Activated CD4-positive, alpha-beta memory T cell treated with anti-CD3 and anti-CD28 coated beads, Interleukin-2, amount 10 ng/mL, durations not matched to agents 7 days and 5 days (primary cell): Measurements from ENCODE around the gene PPP1R12B. TPM values are rescaled to one million over a fixed set of nuclear protein-coding genes. Genes with fewer than 3 reads are reported as not detected.
"Not testable (repeated sequence)": the region's sequence is repeated elsewhere in the genome, so short reads cannot be mapped to it uniquely, and the experiment has no call there.

Experiments used
- CTCF ChIA-PET: fragments of 350-600 bp; sonication (Branson Sonifier 250); formaldehyde crosslinking; loops from one replicate; lab custom pipeline; 2021; ENCODE audit warnings: antibody characterized with exemption, inconsistent platforms; lab: Charles Lee
- POLR2A ChIA-PET: fragments of 350-600 bp; sonication (Branson Sonifier 250); formaldehyde crosslinking; loops from one replicate; lab custom pipeline; 2021; ENCODE audit warnings: antibody characterized with exemption; lab: Charles Lee
- DNase-seq: peaks from one replicate; pipeline ENCODE4 v3.0.0-alpha.2; 2020
- H3K27ac Mint-ChIP-seq: one replicate; pipeline ENCODE4 v1.8.0; 2021; ENCODE audit warnings: mild to moderate bottlenecking, mixed read lengths
- H3K27me3 Mint-ChIP-seq: one replicate; pipeline ENCODE4 v1.8.0; 2021; ENCODE audit warnings: mixed read lengths
- H3K36me3 Mint-ChIP-seq: one replicate; pipeline ENCODE4 v1.8.0; 2021; ENCODE audit warnings: low read depth, mixed read lengths
- H3K4me1 Mint-ChIP-seq: one replicate; pipeline ENCODE4 v1.8.0; 2021; ENCODE audit warnings: mixed read lengths
- H3K4me3 Mint-ChIP-seq: one replicate; pipeline ENCODE4 v1.8.0; 2021; ENCODE audit warnings: mild to moderate bottlenecking, mixed read lengths
- H3K9me3 Mint-ChIP-seq: one replicate; pipeline ENCODE4 v1.8.0; 2021; ENCODE audit warnings: mixed read lengths
- total RNA-seq, 2 experiments: library from RNA; stranded (reverse); gene quantifications; one replicate each; pipeline ENCODE4 v1.2.3, GENCODE V29; 2021

Gene PPP1R12B
- total RNA-seq, 2 experiments from 2014 or later = 16.7 to 20.0 TPM

GRCh38 chr1:202451641-202452040, 103.1 kb downstream of the PPP1R12B start:
- POLR2A ChIA-PET, H3K9me3 Mint-ChIP-seq: not testable (repeated sequence)

GRCh38 chr1:202452508-202452907, 104.0 kb downstream of the PPP1R12B start:
- no peak overlapping the region for H3K27ac Mint-ChIP-seq
- H3K4me1 Mint-ChIP-seq = peaks cover 13% of the 10 kb centered on the region
- H3K27me3 Mint-ChIP-seq = no peaks in the 10 kb centered on the region
- CTCF ChIA-PET = no interaction called here
- peaks cover 25% of the 10 kb centered on the region for H3K36me3 Mint-ChIP-seq
- POLR2A ChIA-PET = no interaction called here
- H3K4me3 Mint-ChIP-seq = no peak overlapping the region
- no peak for DNase-seq
- H3K9me3 Mint-ChIP-seq = no peaks in the 10 kb centered on the region

More at GRCh38 chr1:202451641-202452040, 103.1 kb downstream of the PPP1R12B start:
- CTCF ChIA-PET, H3K27ac Mint-ChIP-seq, H3K27me3 Mint-ChIP-seq, H3K4me3 Mint-ChIP-seq, DNase-seq: not testable (repeated sequence)
- Mint-ChIP-seq H3K4me1 (peaks cover 13% of the 10 kb centered on the region), H3K36me3 (peaks cover 25% of the 10 kb centered on the region)

GRCh38 chr1:202456372-202457169, 108.1 kb downstream of the PPP1R12B start:
- H3K36me3 Mint-ChIP-seq = peaks cover 10% of the 10 kb centered on the region
- H3K4me3 Mint-ChIP-seq, H3K27me3 Mint-ChIP-seq, H3K4me1 Mint-ChIP-seq, DNase-seq, H3K27ac Mint-ChIP-seq, POLR2A ChIA-PET, H3K9me3 Mint-ChIP-seq: not testable (repeated sequence)
- CTCF ChIA-PET = interaction anchor here (0.6 kb wide), 1 partner anchor 398 kb away, joined by 3 read pairs; no protein-coding TSS in a partner anchor

- H3K27ac Mint-ChIP-seq, H3K9me3 Mint-ChIP-seq, H3K4me1 Mint-ChIP-seq, DNase-seq, POLR2A ChIA-PET, H3K36me3 Mint-ChIP-seq, CTCF ChIA-PET, H3K4me3 Mint-ChIP-seq, H3K27me3 Mint-ChIP-seq: not testable (repeated sequence)
These were observed 110.2 kb downstream of the PPP1R12B start for GRCh38 chr1:202458651-202459050.

- H3K27ac Mint-ChIP-seq, DNase-seq, POLR2A ChIA-PET, H3K4me1 Mint-ChIP-seq, H3K4me3 Mint-ChIP-seq, H3K9me3 Mint-ChIP-seq, H3K36me3 Mint-ChIP-seq, H3K27me3 Mint-ChIP-seq: not testable (repeated sequence)
- CTCF ChIA-PET = interaction anchor here (0.7 to 5.7 kb wide), 2 partner anchors 48 to 259 kb away, joined by 5 to 30 read pairs; no protein-coding TSS in a partner anchor
These were observed 111.1 kb downstream of the PPP1R12B start for GRCh38 chr1:202459470-202460142.

DNA sequence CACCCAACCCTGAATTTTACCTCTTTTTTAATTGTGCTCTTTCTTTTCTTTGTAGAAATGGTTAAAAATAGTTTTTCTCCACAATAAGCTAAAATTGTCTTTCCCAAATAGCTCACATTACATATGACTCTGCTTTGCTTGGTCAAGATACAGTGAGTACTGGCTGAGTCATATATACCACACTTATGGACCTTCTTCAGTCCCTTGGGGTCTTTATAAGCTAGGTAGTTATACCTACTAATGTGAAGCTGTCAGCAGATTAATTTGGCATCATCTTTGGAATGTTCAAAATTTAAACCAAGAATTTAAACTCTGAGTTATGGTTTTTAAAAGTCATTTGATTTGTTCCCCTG, 111.6 kb downstream of the PPP1R12B start:
- H3K4me3 Mint-ChIP-seq, H3K36me3 Mint-ChIP-seq, H3K4me1 Mint-ChIP-seq, H3K27ac Mint-ChIP-seq, H3K27me3 Mint-ChIP-seq, POLR2A ChIA-PET, DNase-seq, H3K9me3 Mint-ChIP-seq: not testable (repeated sequence)
- CTCF ChIA-PET = interaction anchor here (0.7 to 5.7 kb wide), 2 partner anchors 48 to 259 kb away, joined by 5 to 30 read pairs; no protein-coding TSS in a partner anchor

DNA sequence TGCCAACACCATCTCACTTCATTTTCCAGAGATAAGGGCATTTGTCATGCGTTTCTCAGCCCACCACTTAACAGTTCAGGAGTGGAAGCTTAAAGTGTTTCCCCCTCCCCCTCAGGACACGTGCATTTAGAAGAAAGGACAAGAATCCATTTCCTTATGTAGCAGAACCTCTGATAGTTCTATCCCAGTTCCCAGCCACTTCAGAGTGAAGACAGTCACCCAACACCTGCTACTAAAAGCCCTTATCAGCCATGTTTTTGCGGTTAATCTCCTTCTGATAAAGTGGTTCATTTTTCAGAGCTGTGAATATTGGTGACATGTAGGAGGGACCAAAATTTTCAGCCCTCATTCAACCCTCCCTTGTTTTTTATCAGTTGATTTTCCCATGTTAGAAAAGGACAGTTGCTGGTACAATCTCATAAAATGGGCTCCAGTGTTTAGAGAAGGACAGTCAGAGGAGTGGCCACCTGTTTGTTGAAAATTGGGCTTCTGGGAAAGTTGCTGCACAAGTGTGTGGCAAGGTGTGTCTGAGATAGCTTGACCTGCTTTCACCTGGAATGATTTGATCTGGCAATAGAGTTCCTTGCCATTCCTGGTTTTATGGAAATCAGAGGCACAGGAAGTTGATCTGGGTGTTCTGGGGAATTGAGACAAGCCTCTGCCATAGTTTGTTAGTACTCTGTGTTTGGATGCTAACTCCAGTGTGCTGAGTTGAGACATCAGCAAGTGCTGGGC, 114.0 kb downstream of the PPP1R12B start:
- Mint-ChIP-seq H3K4me1 (no peaks in the 10 kb centered on the region), H3K27ac (no peak overlapping the region), H3K36me3 (no peaks in the 10 kb centered on the region), H3K9me3 (no peaks in the 10 kb centered on the region), H3K4me3 (no peak overlapping the region), H3K27me3 (no peaks in the 10 kb centered on the region)
- ChIA-PET POLR2A (no interaction called here), CTCF (interaction anchor here (5.7 kb wide), 1 partner anchor 256 kb away, joined by 30 read pairs; no protein-coding TSS in a partner anchor)
- DNase-seq = no peak

- DNase-seq, H3K27ac Mint-ChIP-seq, H3K36me3 Mint-ChIP-seq, H3K27me3 Mint-ChIP-seq, H3K9me3 Mint-ChIP-seq, H3K4me3 Mint-ChIP-seq, H3K4me1 Mint-ChIP-seq: not testable (repeated sequence)
- ChIA-PET POLR2A (interaction anchor here (1.1 kb wide), 1 partner anchor 107 kb away, joined by 3 read pairs; no protein-coding TSS in a partner anchor), CTCF (interaction anchor here (0.6 to 5.7 kb wide), 11 partner anchors 9 to 255 kb away, joined by 3 to 30 read pairs (median 3); no protein-coding TSS in a partner anchor)
These were observed 115.7 kb downstream of the PPP1R12B start for GRCh38 chr1:202464153-202464742.

DNA sequence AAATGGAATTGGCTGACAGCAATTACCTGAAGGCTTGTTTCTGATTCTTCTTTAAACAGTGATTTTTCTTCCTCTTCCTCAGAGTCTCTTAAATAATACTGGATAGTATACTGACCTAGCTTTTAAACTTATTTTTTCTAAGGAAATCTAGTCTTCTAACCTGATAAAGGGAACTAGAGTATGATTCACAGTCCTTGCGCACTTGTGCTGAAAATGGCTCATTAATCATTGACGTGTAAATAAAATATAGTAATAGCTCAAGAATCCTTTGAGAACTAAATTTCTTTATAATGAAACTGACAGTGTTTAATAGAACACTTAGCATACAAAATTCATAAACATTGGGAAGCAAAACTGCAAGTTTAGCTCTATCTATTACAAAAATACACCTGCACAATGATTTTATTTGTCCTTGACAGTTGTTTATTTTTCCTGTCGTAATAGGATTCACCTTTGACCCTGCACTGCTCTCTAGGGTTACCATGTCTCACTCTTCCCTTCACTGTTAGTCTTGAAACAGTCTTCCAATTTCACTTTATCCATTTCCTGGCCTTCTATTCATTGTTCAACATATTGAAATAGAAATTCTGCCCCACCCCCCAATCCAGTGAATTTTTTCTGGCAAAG, 117.3 kb downstream of the PPP1R12B start:
- POLR2A ChIA-PET = interaction anchor here (1.1 kb wide), 1 partner anchor 105 kb away, joined by 3 read pairs; no protein-coding TSS in a partner anchor
- not testable (repeated sequence) for H3K27ac Mint-ChIP-seq, H3K36me3 Mint-ChIP-seq, H3K4me1 Mint-ChIP-seq, DNase-seq, H3K4me3 Mint-ChIP-seq, H3K27me3 Mint-ChIP-seq, H3K9me3 Mint-ChIP-seq
- CTCF ChIA-PET = interaction anchor here (0.8 to 5.7 kb wide), 3 partner anchors 106 to 254 kb away, joined by 4 to 30 read pairs (median 5); no protein-coding TSS in a partner anchor

- H3K36me3 Mint-ChIP-seq, H3K9me3 Mint-ChIP-seq, H3K4me1 Mint-ChIP-seq, POLR2A ChIA-PET, H3K27ac Mint-ChIP-seq, DNase-seq, H3K4me3 Mint-ChIP-seq, H3K27me3 Mint-ChIP-seq: not testable (repeated sequence)
- CTCF ChIA-PET = interaction anchor here (0.8 to 1.3 kb wide), 2 partner anchors 105 to 253 kb away, joined by 4 to 5 read pairs; no protein-coding TSS in a partner anchor
These were observed 117.8 kb downstream of the PPP1R12B start for GRCh38 chr1:202466339-202466738.

DNA sequence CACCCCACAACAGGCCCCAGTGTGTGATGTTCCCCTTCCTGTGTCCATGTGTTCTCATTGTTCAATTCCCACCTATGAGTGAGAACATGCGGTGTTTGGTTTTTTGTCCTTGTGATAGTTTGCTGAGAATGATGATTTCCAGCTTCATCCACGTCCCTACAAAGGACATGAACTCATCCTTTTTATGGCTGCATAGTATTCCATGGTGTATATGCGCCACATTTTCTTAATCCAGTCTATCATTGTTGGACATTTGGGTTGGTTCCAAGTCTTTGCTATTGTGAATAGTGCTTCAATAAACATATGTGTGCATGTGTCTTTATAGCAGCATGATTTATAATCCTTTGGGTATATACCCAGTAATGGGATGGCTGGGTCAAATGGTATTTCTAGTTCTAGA, 118.9 kb downstream of the PPP1R12B start:
- H3K27ac Mint-ChIP-seq, POLR2A ChIA-PET, DNase-seq, H3K36me3 Mint-ChIP-seq, H3K9me3 Mint-ChIP-seq, H3K4me1 Mint-ChIP-seq, CTCF ChIA-PET, H3K4me3 Mint-ChIP-seq, H3K27me3 Mint-ChIP-seq: not testable (repeated sequence)

- H3K27me3 Mint-ChIP-seq, H3K36me3 Mint-ChIP-seq, CTCF ChIA-PET, H3K4me3 Mint-ChIP-seq, H3K9me3 Mint-ChIP-seq, DNase-seq, H3K4me1 Mint-ChIP-seq, H3K27ac Mint-ChIP-seq, POLR2A ChIA-PET: not testable (repeated sequence)
These were observed 120.2 kb downstream of the PPP1R12B start for GRCh38 chr1:202468695-202469094.
